Mucosa of descending colon (tissue), 3 donors: ENCODE measurements around the gene MTURN. TPM values are rescaled to one million over a fixed set of nuclear protein-coding genes. Genes with fewer than 3 reads are reported as not detected.

Source experiments
- ATAC-seq: fragments of 200-7000 bp; cut with Tn5 transposase; one replicate; pipeline ENCODE4 v1.9.1; 2020; ENCODE audit warnings: mild to moderate bottlenecking, moderate library complexity
- DNase-seq, 3 donors: peaks; one replicate each; pipeline ENCODE4 v3.0.0-alpha.2; 2020
- H3K36me3 ChIP-seq: fragments of 200-600 bp; one replicate; pipeline ENCODE4 v1.8.0; 2021; ENCODE audit warnings: low read depth, mild to moderate bottlenecking
- H3K4me1 ChIP-seq: fragments of 200-600 bp; one replicate; pipeline ENCODE4 v1.8.0; 2021; ENCODE audit warnings: low read depth, mild to moderate bottlenecking
- H3K4me3 ChIP-seq: fragments of 200-600 bp; one replicate; pipeline ENCODE4 v1.8.0; 2021; ENCODE audit warnings: mild to moderate bottlenecking
- H3K9me3 ChIP-seq: fragments of 200-600 bp; one replicate; pipeline ENCODE4 v1.8.0; 2021; ENCODE audit warnings: mild to moderate bottlenecking
- CTCF ChIP-seq: fragments of 200-600 bp; IDR thresholded peaks from one replicate; pipeline ENCODE4 v1.8.0; 2022; ENCODE audit warnings: antibody characterized with exemption, mild to moderate bottlenecking
- intact Hi-C, 2 donors: fragments of 100-400 bp; cut with DNase I in 1 of 2; cut with micrococcal nuclease in 1 of 2; formaldehyde crosslinking; loops; one replicate each; pipeline versions ENCODE4 v1.11.0 to v1.11.1; 2022; cut with DNase I, micrococcal nuclease
- total RNA-seq, 3 donors: library from RNA; stranded (reverse); fragmentation: NEBNext Ultra II Directional in 2 of 3; extraction: Animal tissue kit (Norgen Biotek cat#: 25700) in 2 of 3; gene quantifications; one replicate each; pipeline versions ENCODE4 v1.2.1 to v1.2.4, GENCODE V29; 2021 to 2023
- donor health status: DM: no; HTN: no; CAD: no; lungs with moderate emphysema.
- donor health status: DM: no; HTN: no; CAD: no.
- donor health status: DM: no; HTN: yes; CAD: no.

Gene MTURN
- total RNA-seq, 3 donors from 2014 or later, result 7.2 to 62.0 (median 9.7) TPM

GRCh38 chr7:30112103-30112713, 22.6 kb upstream of the MTURN start:
- no peaks in the 10 kb centered on the region for H3K9me3 ChIP-seq
- no peak overlapping the region for H3K4me3 ChIP-seq
- intact Hi-C loops, result no loop called here
- no peaks in the 10 kb centered on the region for H3K4me1 ChIP-seq
- no peak for TF ChIP-seq CTCF
- no peaks in the 10 kb centered on the region for H3K36me3 ChIP-seq
- ATAC-seq, result no peak
- DNase-seq, result no peak

DNA sequence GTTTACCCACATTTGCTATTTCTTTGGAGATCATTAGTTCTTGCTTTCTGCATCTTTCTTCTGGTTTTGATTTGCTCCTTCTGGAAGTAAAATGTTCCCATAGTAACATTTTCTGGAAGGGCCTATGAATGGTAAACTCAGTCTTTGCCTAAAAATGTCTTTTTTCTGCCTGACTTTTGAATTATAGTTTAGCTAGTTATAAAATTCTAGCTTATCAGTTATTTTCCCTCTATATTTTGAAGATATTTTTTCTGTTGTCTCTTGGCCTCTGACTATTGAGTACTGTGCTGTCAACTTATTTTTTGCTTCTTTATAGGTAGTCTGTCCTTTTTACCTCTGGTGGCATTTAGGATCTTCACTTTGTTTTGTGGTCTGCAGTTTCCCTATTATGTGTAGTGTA, 21.6 kb upstream of the MTURN start:
- TF ChIP-seq CTCF, result no peak
- intact Hi-C loops, result no loop called here
- no peak overlapping the region for H3K4me3 ChIP-seq

GRCh38 chr7:30114536-30115238, 20.1 kb upstream of the MTURN start:
- ATAC-seq (no peak), DNase-seq (no peak)
- intact Hi-C loops, result no loop called here
- H3K36me3 ChIP-seq, result no peaks in the 10 kb centered on the region
- no peak for TF ChIP-seq CTCF
- no peaks in the 10 kb centered on the region for H3K9me3 ChIP-seq
- H3K4me1 ChIP-seq, result no peaks in the 10 kb centered on the region
- H3K4me3 ChIP-seq, result no peak overlapping the region

More for the DNA sequence above, 21.6 kb upstream of the MTURN start:
- ATAC-seq, result no peak
- no peaks in the 10 kb centered on the region for H3K9me3 ChIP-seq
- H3K4me1 ChIP-seq, result no peaks in the 10 kb centered on the region
- H3K36me3 ChIP-seq, result no peaks in the 10 kb centered on the region
- no peak for DNase-seq

DNA sequence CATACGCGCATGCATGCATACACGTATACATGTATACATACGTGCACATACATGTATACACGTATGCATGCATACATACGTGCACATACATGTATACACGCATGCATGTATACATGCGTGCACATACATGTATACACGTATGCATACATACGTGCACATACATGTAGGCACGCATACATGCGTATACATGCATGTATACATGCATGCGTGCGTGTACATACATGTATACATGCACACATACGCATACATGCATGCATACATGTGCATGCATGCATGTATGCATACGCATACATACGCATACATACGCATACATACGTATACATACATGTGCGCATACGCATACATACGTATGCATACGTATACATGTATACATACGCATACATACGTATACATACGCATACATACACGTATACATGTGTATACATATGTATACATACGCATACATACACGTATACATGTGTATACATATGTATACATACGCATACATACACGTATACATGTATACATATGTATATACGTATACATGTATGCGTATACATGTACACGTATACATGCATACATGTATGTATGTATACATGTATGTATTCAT, 19.0 kb upstream of the MTURN start:
- H3K4me1 ChIP-seq, result no peaks in the 10 kb centered on the region
- H3K4me3 ChIP-seq, result no peak overlapping the region
- no peaks in the 10 kb centered on the region for H3K36me3 ChIP-seq
- no peak for DNase-seq
- intact Hi-C loops, result no loop called here
- H3K9me3 ChIP-seq, result no peaks in the 10 kb centered on the region
- no peak for ATAC-seq
- TF ChIP-seq CTCF, result no peak

DNA sequence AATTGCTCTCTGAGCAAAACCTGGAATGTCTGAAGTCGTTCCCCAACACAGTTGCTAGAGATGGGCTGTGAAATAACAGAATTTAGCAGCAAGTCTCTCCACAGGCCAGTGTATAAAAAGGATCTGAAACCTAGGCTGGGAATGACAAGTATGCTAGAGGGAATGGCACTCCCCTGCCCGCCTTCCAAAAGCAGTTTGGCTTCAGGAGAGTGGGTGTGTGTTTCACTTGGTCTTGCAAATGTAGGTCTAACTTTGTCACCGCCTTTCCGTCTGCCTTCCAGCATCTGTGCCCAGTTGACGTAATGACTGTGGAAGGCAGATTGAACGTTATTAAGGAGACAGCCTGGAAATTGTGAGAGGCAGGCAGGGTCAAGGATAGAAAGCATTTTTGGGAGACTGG, 18.0 kb upstream of the MTURN start:
- Histone ChIP-seq H3K36me3 (no peaks in the 10 kb centered on the region), H3K9me3 (no peaks in the 10 kb centered on the region), H3K4me3 (no peak overlapping the region), H3K4me1 (no peaks in the 10 kb centered on the region)
- intact Hi-C loops, result no loop called here
- no peak for TF ChIP-seq CTCF
- DNase-seq (no peak), ATAC-seq (no peak)
